HL-60/S4 treated with retinoic acid at 250 ng/mL for 4 days and 3 days (cell line): ENCODE data around the gene LGR4.

Experiments
- in situ Hi-C: fragments of 300-500 bp; cut with MboI; formaldehyde crosslinking; loops from 2 replicates; pipeline ENCODE4 v1.7.0; 2022; ENCODE audit warnings: low sequenced_read_pairs

LGR4 gene

GRCh38 chr11:27489092-27489491, 16.5 kb upstream of the LGR4 start:
- in situ Hi-C loops: loop anchor here (25.0 kb wide), 1 partner anchor 302 kb away; no protein-coding TSS in a partner anchor

- in situ Hi-C loops: loop anchor here (25.0 kb wide), 1 partner anchor 300 kb away; no protein-coding TSS in a partner anchor
These were observed 15.1 kb upstream of the LGR4 start for GRCh38 chr11:27487706-27488105.

DNA sequence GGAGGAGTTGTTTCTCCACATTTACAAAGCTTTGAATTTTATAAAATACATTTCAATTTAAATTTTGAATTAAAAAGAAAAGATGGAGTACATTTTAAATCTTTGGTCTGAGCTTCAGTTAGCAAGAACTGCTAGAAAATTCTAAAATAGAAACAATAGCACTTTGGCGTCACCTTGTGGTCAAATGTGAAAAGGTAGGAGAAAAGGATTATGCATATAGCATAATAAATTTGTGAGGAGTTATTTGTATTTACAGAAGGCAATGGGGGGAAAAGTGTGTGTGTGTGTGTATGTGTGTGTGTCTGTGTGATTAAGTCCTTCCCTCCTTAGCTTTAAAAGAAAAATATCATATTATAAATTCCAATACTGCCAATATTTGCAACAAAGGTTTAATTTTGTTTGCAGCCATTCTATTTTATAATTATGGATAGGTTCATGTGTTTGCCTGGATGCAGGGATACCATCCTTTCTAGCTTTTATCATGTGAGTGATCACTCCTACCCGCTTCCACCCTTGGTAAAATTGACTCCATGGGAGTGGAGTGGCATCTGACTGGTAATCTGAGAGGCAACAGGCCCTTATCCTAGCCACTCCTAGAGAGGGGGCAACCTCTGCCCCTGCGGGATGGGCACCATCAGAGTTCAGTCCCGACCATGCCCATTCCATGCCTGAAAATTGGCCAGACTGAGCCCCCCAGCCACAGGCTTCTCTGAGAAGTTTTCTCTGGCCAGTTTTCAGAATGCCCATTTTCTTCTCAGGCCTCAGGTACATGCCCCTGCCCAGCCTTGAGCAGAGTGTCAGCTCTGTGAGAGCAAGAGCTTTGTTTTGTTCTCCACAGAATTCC, 13.6 kb upstream of the LGR4 start:
- in situ Hi-C loops: loop anchor here (25.0 kb wide), 1 partner anchor 299 kb away; no protein-coding TSS in a partner anchor

DNA sequence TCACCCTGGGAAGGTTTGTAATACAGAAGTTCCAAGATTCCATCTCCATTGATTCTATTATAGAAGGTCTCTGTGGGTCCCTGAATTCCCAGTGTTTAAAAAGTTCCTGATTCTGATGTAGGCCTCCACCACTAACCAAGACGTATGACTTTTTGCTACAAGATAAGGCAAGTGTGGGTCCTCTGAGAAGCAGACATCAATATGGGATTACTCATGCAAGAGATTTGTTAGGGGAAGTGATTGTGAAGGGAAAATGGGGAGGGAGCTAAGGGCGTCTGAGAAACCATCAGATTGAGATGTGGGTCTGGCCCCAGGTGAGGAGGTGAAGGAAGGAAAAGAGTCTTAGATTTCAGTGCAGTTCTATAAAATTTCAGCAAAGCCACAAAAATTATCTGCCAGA, 10.2 kb upstream of the LGR4 start:
- in situ Hi-C loops: loop anchor here (25.0 kb wide), 1 partner anchor 295 kb away; no protein-coding TSS in a partner anchor

DNA sequence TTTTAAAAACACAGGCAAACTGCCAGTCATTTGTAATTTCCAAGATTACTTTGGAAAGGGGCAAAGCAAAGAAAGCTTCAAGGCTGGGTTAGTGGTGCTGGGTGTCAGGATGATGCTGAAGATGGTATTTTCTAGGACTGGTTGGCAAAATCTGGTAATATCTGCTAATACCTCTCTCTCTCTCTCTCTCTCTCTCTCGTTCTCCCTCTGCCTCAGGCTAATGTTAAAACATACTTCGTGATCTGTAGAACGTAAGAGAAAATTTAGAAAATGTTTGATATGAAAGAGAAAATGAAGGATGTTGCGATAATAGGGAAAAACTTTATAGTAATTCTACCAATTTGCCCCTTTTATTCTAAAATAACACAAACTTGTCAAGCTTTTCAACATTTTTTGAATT, 9.4 kb upstream of the LGR4 start:
- in situ Hi-C loops: loop anchor here (25.0 kb wide), 1 partner anchor 295 kb away; no protein-coding TSS in a partner anchor

DNA sequence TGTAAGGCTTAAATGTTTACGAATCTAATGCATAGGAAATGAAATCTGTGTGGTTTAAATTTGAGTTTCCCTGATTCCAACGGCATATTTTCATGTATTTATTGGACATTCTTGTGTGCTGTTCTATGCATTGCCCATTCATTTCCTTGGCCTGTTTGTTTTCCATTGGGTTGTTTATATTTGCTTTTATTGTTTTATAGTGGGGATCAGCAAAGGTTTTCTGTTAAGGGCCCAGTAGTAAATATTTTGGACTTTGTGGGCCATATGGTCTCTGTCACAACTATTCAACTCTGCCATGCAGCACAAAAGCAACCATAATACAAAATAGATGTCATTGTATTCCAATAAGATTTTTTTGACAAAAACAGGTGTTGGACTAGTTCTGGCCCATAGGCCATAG, 5.2 kb upstream of the LGR4 start:
- in situ Hi-C loops: loop anchor here (25.0 kb wide), 1 partner anchor 291 kb away; no protein-coding TSS in a partner anchor

- in situ Hi-C loops: loop anchor here (25.0 kb wide), 1 partner anchor 290 kb away; no protein-coding TSS in a partner anchor
These were observed 4.7 kb upstream of the LGR4 start for GRCh38 chr11:27477243-27477642.

DNA sequence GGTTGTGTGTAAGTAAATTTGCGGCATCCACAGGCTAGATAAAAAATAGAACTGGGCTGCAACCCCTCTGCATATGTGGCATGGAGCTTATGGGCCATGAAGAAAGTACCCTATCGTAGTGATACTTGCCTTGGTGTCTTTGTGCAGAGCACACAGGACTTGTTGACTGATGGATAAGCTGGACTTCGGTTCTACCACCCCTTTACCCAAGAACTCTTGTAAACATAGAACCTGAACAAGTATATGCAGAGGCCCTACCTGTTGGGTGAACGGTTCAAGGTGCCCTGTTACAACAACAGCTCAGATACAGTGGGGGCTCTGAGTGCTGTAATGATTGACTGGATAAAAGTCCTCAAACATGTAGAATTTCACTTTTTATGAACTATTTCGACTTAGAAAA, 3.0 kb upstream of the LGR4 start:
- in situ Hi-C loops: loop anchor here (25.0 kb wide), 1 partner anchor 288 kb away; no protein-coding TSS in a partner anchor

DNA sequence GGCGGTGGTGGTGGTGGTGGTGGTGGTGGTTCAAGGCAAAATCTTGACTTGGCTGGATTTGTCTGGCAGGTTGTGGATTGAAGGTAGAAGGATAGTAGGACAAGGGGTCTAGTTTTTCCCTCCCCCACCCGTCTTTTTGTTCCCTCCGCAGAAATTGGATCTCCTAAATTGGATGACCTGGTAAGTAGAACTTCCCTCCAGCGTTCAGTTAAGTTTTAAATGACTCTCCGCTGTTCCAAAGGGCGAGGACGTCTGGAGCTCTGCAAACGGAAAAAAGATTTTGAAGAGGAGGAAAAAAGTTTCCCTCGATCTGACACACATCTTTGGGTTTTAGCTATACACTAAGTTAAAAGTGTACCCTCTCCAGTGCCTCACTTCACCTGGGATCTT, 422 bp upstream of the LGR4 start:
- in situ Hi-C loops: loop anchor here (25.0 kb wide), 1 partner anchor 89 kb away; no protein-coding TSS in a partner anchor

DNA sequence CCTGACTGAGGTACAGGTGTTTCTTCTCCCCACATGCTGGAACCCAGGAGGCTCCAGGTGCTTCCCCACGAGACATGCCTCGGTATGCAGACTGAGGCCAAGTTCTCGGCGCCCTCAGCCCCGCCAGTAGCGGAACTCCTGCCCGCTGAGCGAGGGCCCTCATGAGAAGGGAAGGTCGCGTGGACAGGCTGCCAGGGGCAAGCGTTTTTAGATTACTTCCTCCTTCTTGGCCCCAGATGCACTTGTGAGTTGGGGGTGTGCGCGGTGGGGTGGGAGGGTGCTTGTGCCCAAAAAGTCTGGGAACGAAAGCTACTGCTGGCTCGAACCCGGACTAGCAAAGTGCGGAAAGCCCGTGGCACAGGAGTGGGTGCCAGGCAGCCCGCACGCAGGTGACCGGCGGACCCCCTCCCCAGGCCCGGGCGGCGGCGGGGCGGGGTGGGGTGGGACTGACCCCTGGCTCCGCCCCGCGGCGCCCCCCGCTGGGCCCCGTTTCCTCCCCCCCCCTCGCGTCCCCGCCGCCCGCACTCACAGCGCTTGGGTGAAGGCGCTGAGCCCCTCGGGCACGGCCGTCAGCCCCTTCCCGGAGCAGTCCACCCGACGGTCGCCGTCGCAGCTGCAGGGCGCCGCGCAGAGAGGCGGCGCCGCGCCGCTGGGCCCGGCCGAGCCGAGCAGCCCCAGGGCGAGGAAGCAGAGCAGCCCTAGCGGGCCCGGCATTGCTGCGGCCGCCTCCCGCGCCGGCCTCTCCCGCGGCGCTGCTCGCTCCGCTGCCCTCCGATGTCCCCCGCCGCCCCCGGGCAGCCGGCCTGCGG, 797 bp downstream of the LGR4 start:
- in situ Hi-C loops: loop anchor here (25.0 kb wide), 1 partner anchor 91 kb away; no protein-coding TSS in a partner anchor

DNA sequence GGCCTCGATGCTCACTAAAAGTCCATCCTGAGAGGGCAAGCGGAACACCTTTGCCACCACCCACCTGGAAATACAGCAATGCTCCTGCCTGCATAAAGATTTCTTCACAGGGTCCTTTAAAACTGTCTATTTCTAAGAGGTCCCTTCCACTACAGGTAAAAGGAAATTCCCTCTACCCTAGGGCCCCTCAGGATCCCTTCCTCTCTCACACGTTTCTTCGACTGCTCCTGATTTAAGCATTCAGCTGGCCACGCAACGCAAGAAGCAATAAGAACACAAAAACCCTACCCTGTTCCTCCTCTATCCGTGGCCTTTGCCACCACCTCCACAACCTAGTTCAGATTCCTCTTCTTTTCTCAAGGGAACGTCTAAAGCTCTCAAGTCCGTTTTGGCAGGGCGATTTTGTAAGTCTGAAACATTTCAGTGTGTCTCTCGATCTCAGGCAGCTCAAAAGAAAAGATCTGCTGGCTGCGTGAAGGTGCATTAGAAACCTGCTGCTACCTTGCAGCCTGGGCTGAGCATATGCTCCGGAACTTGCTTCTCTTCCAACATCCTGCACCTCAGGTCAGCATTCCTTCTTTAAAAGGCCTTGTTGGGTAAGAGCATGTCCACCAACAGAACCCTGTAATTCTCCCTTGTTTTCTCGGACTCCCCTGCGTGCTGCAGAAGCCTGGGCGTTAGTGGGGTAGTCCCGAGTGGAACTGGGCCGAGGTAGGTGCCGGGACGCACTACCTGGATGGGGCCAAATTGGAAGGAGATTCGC, 1.6 kb downstream of the LGR4 start:
- in situ Hi-C loops: loop anchor here (25.0 kb wide), 1 partner anchor 91 kb away; no protein-coding TSS in a partner anchor

DNA sequence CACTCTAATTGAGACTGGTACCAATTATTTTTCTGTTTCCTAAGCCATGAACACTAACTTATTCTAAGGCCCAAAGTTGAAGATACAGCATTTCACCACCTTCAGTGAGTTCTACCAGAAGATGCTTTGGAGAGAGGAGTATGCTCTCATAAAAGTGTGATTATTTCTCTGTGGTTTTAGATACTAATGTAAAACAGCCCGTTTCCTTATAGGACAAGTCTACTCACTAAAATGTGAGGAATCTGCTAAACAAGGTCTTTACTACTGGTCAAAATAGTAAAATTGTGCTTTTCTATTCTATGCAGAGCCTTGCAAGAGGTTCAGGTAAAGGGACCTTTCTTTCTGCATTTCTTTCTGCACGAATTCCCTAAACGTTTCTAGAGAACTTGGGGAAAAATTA, 2.4 kb downstream of the LGR4 start:
- in situ Hi-C loops: loop anchor here (25.0 kb wide), 1 partner anchor 92 kb away; no protein-coding TSS in a partner anchor

DNA sequence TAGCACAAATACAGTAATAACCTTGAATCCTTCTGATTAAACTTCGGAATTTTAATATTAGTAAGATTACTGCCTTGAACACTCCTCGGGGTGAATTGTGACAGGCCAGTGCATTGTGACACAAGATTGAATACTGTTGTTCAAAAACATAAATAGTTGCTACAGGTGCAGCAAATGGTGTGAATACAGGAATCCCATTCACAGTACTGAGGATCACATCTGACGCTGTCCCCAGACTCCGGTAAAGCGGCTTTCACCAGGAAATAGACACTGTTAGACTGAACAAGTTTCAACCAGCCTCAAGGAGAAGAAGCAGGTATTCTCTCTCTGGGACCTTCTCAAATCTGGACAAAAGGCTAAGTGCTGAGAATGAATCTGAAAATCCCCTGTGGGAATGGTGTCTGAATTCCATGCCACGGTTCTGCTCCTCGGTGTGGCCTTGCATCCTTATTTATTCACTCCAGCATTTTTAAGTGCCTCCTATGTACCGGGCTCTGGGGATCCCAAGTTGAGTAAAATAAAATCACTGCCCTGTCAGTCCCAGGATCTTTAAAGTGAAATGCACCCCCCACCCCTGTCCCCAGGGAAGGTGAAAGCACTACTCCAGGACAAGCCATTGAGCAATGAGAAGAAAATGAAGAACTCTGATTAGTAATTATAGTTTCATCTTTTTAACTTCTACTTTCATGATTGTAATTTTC, 3.4 kb downstream of the LGR4 start:
- in situ Hi-C loops: loop anchor here (25.0 kb wide), 1 partner anchor 93 kb away; no protein-coding TSS in a partner anchor

- in situ Hi-C loops: loop anchor here (25.0 kb wide), 1 partner anchor 94 kb away; no protein-coding TSS in a partner anchor
These were observed 4.2 kb downstream of the LGR4 start for GRCh38 chr11:27468209-27468994.

DNA sequence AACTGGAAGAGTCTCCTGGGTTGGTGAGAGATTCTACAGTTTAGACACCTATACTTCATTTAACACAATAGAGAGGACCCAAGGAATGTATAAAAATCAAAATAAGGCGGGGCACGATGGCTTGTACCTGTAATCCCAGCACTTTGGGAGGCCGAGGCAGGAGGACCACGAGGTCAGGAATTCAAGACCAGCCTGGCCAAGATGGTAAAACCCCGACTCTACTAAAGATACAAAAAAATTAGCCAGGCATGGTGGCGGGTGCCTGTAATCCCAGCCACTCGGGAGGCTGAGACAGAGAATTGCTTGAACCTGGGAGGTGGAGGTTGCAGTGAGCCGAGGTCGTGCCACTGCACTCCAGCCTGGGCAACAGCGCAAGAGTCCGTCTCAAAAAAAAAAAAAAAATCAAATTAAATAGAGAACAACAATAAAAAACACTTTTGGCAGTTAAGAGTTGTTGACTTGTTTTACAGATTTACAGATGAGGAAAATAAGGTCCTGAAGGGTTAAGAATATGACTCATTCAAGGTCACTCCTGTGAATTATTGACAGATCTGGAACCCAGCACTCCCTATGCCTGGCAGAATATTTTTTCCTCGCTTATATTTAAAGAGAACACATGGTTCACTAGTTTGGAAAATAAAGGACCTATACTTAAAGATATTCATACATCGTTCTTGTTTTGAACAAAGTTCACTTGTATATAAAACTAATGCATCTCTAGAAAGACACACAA, 5.2 kb downstream of the LGR4 start:
- in situ Hi-C loops: loop anchor here (25.0 kb wide), 1 partner anchor 95 kb away; no protein-coding TSS in a partner anchor

GRCh38 chr11:27466363-27466762, 6.2 kb downstream of the LGR4 start:
- in situ Hi-C loops: loop anchor here (25.0 kb wide), 1 partner anchor 96 kb away; no protein-coding TSS in a partner anchor

- in situ Hi-C loops: loop anchor here (25.0 kb wide), 1 partner anchor 97 kb away; no protein-coding TSS in a partner anchor
These were observed 7.0 kb downstream of the LGR4 start for GRCh38 chr11:27465629-27466028.

DNA sequence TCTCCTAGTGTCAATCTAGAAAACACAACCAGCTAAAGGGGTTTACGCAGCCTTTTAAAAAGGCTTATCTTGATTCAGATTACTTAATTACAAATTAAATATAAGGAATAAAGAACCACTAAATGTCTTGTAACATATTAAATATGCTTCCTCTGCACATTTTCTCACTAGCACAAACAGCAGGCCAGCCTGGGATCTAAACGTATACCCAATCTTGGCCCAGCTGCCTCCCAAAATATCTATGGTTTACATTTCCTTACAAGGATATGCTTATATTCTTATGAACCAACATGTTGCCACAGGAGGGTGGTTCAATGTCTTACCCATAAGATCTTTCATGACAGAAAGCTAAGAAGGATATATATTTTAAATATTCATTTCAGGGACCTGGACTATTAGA, 7.7 kb downstream of the LGR4 start:
- in situ Hi-C loops: loop anchor here (25.0 kb wide), 1 partner anchor 97 kb away; no protein-coding TSS in a partner anchor
